Stimulated activated naive CD4-positive, alpha-beta T cell treated with Interleukin-2 at 50 U/mL for 16 hours (primary cell): ENCODE measurements around the gene GPC3.

Source experiments
- DNase-seq: peaks from one replicate; lab custom pipeline; 2025; lab: John Stamatoyannopoulos, UW

Gene GPC3

DNA sequence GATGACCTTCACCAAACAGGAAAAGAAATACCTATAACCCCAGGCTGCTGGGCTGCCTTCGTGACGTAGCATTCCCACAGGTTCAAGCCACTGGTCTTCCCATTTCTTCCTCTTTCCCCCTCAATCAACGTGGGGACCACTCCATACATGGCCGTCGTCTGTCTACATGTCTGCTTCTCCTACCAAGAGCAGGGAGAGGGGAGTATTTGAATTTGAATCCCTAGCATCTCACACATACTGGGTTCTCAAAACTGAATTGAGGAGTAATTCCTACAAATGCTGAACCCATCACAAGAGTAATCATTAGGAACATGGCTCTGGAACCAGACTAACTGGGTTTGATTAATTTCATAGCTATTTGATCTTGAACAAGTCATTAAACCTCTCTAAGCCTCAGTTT is 17.3 kb downstream of the GPC3 start:
- no peak for DNase-seq

DNA sequence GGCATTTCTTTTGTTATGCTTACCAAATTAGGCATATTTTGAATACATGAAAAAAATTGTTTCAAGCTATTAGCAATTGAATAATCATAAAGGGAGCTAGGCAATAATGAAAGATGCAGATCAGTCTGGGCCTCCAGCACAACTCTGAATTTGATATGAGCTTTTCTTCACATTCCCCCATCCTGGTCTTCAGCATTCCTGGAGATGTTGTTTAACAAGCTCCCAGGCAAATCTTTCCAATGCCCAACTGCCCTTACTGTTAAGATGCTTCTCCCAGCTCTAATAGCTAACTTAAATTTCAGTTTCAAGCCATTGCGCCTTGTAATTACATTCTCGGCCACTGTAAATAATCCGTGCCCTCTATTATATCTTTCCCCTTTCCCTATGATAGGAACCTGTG is 19.2 kb downstream of the GPC3 start:
- no peak for DNase-seq

DNA sequence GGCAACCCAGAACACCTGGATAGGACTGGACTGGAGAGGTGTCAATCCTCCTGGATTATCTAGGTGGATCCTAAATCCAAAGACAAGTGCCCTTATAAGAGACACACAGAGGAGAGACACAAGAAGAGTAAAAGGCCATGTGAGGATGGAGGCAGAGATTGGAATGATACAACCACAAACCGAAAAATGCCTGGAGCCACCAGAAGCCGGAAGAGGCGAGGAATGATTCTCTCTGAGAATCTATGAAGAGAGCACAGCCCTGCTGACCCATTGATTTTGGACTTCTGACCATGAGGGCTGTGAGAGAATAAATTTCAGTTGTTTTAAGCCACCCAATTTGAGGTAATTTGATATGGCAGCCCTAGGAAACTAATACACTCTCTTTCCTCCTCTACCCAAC is 20.1 kb downstream of the GPC3 start:
- no peak for DNase-seq

DNA sequence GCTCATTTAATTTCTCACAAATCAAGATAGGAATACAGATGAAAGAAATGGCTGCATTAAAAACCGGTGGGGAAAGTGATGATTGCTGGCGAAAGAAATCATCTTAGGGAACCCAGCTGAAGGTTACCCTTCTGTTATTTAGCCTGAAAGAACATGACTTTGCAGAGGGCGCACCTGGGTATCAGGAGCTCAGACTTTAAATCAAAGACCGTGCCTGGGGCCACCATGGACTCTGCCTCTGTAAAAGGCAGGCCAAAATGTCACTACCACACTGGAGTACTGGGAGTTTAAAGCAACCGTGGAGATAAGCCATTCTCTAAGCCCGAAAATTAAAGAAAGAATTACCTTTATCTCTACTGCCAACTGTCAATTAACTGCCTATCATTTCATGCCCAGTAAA is 24.3 kb downstream of the GPC3 start:
- DNase-seq: no peak

DNA sequence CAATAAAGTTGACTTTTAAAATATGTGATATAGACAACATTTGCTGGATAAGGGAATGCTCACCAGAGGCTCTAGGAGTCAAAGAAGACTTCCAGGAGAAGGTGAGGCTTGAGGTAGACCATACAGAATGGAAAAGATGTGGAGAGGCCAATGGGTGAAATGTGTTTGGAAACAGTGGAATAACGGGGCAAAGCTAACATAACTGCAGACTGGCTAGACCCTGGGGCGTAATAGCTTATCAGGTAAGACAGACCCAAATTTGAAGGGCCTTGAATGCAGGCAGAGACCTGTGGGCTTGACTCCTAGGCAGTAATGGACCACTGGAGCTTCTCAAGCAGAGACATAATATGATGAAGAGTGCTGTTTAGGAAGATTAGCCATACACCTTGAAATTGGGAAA is 25.4 kb downstream of the GPC3 start:
- DNase-seq: no peak

DNA sequence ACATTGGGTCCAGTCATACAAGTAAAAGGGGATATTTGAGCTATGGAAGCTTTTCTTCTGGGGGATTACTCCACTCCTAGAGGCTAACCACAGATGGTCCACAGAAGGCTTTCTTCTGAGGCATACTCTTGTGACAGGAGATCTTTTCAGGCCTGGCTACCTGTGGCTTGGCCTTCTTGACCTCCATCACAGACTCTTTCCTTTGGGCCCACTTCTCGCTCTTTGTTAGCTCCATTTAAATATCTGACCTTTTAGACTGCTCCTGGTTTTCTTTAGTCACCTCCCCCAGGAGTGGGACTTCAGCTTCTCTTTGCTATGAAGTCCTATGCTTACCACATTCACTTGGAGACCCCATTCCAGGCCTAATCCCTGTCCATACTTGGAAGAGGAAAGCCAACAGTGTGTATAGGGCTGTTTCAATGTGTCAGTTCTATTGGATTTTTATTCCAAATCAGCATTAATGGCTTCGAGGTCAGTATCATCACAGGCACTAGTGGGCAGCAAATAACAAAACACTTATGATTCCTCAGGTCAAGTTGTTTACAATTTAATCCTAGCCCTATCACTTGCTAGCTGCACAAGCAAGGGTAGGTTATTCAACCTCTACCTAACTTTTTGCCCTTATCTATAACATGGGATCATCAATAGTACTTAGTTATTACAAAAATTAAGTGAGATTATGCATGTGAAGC is 26.3 kb downstream of the GPC3 start:
- DNase-seq: no peak

DNA sequence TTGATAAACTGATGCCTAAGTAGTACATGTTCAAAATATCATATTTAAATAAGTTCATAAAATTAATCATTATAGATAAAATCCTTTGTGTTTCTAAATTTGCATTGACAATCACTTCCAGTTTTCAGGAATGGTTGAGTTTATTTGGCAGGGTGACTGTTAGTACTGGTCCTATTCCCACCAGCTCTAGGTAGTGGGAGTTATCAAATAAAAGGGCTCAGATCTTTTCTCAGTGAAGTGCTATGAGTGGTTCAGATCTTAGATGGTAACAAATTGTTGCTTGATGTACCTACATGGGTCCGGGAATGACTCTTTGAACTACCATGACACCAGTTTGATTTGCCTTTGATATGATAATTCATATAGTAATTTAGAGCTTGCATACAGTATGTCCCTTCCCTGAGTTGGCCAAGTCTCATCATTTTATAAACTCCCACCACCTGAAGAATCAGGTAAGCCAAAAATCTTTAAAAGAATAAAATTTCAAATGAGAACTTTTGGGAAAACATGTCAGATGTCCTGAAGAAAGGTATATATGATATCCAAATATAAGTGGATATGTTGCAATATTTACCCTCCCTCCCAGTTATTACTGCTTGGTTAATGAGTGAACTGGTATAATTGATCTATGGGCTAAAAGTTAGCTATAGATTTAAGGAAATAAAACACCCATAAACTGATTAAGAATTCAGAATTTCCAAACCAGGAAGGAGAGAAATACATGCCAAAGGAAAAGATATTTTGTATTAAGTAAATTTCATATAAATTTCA is 28.6 kb downstream of the GPC3 start:
- no peak for DNase-seq

DNA sequence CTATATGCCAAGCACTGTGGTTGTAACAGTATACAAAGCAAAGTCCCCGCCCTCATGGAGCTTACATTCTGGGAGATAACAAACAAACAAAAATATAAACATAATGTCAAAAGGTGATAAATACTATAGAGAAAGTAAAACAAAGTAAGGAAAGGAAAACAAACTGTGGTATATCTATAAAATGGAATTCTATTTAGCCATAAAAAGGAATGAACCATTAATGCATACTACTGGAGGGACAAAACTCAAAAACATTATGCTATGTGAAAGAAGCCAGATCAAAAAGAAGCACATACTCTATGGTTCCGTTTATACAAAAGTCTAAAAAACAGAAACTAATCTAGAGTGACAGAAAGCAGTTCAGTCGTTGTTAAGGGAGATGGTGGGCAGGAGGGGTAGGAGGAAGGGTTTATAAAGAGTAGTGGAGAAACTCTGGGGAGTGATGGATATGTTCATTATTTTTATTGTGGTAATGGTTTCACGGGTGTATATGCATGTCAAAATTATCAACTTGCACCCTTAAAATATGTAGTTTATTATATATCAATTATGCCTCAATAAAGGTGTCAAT is 31.5 kb downstream of the GPC3 start:
- no peak for DNase-seq

DNA sequence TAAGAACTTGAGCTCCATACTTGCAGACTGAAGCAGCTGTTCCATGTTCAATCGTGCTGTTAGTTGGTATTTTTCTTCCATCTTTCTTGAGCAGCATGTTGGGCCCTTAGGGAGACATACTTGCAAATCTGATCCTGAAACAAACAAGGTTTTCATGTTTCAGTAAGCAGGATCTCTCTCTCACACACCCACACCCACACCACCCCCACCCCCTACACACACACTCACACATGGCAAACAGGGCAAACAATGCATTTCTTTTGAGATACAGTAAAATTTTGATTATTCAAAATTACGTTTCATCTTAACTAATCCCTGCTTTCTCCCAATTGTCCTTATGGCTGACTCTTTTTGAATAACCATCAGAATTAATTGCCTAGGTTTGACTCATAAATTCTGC is 32.3 kb downstream of the GPC3 start:
- no peak for DNase-seq

DNA sequence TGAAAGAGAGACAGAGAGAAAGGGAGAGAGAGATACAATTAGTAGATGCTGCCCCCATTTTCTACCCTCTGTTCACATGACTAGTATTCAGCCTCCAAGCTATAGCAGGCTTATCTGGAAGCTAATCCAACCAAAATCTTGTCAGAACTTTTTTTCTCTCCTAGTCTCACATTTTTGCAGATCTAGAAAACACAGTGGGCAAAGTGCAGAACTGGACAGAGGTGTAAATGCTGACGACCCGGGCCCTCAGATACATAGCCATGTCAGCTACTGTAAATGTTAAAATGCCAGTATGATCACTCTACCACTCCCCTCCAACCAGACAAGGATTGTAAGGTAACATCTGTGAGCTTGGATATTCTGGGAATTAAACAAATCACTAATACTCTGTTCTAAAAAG is 34.3 kb downstream of the GPC3 start:
- DNase-seq: no peak

DNA sequence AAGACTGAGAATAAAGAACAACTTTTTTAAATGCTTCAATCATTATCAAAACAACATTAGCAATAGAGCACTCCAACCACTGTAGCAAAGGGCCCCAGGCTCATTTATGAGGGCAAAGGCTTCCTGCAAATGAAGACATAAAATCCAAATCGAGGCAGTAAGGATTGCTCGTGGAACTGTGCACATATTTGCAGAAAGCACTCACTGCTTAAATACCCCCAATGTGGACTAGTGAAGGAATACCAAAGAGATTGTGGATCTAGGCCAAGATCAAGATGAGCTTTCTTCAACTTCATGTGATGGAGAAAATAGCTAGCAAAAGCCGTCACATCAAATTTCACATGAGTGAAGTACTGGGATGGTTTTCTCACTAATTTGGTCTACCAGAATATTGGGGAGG is 35.2 kb downstream of the GPC3 start:
- DNase-seq: no peak

DNA sequence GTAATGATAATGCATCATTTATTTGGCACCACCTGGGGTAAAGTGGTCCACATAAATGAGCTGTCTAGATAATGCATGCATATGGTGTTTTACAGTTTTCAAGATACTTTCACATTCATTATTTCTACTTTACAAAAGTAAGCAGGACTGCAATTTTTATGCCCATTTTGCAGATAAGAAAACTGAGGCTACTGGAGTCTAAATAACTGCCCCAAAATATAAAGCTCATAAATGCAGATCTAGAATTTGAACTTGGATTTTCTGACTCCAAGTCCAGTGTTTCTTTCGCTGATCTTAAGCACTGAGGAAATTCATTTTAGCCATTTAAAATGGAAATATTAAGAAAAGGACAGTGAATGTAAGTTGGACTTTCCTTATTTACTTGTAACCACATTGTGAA is 36.5 kb downstream of the GPC3 start:
- no peak for DNase-seq

DNA sequence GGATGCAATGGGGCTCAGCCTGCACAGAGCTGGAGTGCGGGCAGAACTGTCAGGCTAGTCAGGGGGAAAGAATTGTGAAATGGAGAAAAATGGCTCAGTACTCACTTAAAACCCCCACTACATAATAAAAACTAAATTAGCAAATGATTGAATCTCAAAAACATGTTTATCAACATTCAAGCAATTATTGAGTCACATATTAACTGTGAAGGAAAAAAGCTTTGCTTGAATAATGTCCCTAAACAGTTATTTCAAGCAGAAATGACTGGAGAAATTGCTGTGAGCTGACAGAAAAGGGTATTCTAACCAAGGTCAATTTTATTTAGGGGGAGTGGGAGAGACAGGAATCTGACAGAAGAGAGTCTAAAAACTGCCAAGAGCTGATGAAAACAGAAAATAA is 37.4 kb downstream of the GPC3 start:
- DNase-seq: no peak

DNA sequence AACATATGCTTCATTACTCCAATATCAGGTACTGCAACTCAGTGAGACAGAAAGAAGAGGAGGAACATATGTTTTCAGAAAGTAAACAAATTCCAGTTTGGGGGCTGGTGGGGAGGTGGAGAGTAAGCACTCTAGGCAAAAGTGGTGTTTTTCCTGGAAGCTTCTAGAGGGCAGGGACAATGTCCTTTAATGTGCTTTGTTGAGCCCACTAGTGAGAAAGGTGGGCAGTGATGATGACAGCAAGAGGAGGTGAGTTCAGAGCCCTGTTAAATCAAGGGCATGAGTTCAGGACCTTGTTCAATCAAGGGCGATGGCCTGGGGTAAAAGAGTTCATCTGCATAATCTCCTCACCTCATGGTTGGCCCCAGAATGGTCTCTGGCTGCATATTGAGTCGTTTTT is 38.4 kb downstream of the GPC3 start:
- no peak for DNase-seq

DNA sequence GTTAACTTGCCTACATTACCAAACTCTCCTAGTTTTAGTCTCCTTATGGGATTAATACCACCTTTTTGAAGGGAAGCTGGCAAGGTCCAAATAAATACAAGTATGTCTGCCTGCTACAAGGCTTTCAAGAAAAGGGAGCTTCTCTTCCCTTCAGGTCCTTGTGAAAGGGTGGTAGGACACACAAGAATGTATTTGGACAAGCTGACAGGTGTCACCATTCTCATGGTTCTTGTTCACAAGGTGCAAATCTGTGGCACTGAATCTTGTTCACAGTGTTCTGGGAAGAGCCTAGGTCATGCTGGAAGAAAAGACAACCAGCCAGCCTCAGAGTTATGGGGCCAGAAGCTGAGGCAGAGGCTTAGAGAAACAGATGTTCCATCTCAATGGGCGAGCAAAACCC is 41.9 kb downstream of the GPC3 start:
- DNase-seq: no peak

DNA sequence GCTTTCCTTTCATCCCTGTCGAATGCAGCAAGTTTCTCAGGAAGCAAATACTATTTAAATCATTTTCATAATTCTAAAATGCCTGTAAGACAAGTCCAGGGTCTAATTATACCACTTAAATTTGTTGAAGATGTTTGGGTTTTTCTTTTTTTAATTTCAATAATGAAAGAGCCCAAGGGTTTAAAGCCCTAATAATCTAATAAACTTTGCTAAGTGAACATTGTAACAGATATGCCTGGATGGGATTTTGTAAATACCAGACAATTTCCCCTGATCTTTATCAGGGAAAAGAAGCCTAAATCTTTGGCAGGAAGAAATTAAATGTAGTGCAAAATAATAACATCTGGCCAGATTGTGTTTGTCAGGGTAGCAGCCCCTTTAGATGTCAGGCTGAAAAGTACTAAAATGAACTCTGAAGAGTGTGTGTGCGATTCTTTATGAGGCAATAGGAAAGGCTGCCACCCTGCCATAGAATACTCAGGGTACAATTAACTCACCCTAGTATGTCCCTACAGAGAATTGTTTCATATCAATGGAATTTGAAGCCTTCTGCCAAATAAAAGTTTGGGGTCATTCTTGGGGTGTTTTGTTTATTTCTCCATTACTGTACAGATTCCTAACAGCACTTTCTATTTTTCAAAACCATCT is 45.6 kb downstream of the GPC3 start:
- no peak for DNase-seq

DNA sequence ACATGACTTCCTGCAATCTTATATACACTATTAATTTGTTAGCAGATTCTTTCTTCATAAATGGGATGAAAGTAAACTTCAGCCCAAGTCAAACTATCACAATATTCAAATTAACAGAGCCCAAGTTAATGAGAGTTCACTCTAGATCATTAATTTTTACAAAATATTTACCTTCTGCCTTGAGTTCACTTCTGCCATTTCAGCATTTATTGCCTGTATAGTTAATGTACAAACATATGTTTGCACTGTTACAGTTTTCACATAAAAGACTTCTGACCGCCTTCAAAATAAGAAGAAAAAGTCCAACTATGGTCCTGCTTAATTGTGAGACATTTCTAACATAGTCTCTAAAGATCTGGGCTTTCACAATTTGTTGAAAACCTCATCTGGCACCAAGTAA is 46.9 kb downstream of the GPC3 start:
- no peak for DNase-seq

DNA sequence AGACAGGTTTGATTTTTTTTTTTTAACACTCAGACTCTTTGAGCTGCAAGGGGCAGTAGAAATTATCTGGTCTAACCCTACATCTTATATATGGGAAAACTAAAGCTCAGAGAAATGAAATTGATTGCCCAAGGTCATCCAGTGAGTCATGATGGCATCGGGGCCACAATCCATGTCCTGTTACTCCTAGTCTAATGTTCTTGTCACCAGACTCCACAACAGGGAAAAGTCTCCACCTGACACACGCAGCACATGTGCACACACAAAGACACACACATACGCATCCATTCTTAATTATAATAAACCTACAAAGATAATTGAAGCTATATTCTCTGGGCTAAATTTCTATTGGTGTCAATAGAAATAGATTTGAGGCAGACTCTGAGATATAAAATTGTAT is 48.4 kb downstream of the GPC3 start:
- DNase-seq: no peak

DNA sequence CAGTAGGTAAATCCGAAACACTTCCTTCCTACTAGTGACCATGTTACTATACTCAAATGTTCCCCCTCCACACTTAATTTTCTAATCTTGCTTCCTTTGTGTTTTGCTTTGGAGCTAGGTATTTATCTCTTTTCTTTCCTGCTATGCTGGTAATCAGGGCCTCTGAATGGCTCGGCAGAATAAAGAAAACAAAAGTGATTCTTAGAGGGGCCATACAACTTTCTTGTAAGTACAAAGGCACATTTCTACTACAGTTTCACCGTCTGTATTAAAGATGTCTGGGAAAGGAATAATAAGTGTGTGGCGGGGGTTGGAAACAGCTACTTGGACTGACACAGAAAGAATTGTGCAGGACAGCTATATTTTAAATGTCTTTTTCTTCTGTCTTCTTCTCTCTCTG is 50.3 kb downstream of the GPC3 start:
- DNase-seq: no peak

DNA sequence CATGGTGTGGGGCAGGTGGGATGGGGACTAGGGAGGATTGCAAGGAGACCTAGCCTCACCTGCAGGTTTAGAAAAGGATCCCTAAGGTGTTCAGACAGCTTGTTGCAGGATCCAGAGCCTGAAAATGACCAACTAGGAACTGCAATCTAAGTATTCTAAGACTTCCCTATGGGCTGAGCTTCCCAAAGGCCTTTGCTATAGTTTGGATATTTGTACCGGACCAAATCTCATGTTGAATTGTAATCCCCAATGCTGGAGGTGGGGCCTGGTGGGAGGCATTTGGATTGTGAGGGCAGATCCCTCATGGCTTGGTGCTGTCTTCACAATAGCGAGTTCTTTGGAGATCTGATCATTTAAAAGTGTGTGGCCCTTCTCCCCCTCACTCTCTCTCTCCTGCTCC is 52.1 kb downstream of the GPC3 start:
- no peak for DNase-seq

DNA sequence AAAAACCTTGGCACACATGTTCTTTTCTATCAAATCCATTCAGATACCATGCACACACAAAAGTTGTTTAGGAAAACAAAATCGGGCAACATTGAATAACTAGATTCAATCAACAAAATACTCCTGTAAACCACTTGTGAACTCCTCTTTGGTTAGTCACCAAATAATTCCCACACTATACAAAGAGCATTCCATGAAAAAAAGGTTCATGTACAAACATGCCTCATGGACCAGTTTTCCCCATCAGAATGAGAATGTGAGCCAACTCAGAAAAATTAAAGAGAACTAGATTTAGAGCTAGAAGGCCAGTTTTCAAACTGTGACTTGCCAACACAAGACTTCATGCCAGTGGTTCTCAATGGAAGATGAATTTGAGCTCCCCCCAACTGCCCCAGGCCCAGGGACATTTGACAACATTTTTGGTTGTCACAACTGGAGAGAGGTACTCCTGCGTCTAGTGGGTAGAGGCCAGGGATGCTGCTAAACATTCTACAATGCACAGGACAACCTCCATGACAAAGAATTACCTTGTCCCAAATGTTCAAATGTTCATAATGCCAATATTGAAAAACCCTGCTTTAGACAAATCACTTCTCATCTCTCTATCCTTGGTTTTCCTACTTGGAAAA is 55.4 kb downstream of the GPC3 start:
- DNase-seq: no peak

DNA sequence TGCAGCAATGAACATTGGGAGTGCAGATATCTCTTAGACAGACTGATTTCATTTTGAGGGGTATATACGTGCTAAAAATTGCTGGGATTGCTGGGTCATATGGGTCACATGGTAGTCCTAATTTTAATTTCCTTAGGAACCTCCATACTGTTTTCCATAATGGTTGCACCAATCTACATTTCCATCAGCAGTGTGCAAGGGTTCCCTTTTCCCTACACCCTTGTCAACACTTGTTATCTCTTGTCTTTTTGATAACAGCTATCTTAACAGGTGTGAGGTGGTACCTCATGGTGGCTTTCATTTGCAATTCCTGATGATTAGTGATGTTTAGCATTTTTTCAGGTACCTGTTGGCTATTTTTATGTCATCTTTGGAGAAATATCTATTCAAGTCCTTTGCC is 57.0 kb downstream of the GPC3 start:
- DNase-seq: no peak

DNA sequence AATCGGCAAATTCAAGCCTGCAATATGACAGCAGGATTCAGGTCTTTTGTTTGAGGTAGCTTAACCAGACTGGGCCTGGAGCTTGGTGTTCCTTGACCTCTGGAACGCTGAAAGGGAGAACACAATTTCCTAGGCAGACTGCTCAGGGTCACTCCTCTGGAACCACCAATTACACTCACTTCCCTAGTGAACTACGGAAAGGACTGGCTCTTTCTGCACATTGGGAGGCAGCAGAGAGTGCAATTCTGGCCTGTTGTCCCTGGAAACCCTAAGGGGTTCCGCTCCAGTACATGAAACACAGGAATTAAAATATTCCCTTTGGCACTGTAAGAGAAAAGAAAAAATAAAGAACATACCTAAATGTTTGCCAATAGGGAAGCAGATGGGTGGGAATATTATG is 58.6 kb downstream of the GPC3 start:
- no peak for DNase-seq
